ENCODE data around the gene ENDOV.

Gene ENDOV

DNA sequence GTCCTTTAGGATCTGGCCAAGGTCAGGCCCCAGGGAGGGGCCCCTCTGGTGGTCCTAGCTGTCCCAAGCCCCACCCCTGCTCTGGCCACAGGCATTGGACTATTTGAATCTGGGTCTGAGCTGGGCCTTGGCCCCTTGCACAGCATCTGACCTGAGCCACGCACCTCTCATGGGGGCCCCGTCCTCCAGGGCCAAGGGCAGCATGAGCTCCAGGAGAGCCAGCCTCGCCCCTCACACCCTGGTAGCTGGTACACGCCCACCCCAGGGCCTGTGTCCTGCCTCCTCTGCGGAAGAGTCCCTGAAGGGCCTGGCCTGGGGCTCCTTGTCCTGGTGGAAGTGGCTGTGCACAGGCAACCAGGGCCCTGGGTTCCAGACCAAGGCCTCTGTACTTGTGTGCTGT lies 23.8 kb downstream of the ENDOV start:
- Histone ChIP-seq H3K36me3 (no peaks in the 10 kb centered on the region), H3K27ac (no peak overlapping the region), H3K4me3 (ENCODE audit: low read depth, low read length) (no peak overlapping the region), H3K9me3 (ENCODE audit: severe bottlenecking) (no peaks in the 10 kb centered on the region), H3K27me3 (ENCODE audit: insufficient read depth, low read depth, severe bottlenecking) (no peaks in the 10 kb centered on the region)
- TF ChIP-seq, protein P1, sequence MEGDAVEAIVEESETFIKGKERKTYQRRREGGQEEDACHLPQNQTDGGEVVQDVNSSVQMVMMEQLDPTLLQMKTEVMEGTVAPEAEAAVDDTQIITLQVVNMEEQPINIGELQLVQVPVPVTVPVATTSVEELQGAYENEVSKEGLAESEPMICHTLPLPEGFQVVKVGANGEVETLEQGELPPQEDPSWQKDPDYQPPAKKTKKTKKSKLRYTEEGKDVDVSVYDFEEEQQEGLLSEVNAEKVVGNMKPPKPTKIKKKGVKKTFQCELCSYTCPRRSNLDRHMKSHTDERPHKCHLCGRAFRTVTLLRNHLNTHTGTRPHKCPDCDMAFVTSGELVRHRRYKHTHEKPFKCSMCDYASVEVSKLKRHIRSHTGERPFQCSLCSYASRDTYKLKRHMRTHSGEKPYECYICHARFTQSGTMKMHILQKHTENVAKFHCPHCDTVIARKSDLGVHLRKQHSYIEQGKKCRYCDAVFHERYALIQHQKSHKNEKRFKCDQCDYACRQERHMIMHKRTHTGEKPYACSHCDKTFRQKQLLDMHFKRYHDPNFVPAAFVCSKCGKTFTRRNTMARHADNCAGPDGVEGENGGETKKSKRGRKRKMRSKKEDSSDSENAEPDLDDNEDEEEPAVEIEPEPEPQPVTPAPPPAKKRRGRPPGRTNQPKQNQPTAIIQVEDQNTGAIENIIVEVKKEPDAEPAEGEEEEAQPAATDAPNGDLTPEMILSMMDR (IDR thresholded peaks at IDR 0.05; ENCODE audit: low read depth, low read length) = no peak
- no peak for DNase-seq

DNA sequence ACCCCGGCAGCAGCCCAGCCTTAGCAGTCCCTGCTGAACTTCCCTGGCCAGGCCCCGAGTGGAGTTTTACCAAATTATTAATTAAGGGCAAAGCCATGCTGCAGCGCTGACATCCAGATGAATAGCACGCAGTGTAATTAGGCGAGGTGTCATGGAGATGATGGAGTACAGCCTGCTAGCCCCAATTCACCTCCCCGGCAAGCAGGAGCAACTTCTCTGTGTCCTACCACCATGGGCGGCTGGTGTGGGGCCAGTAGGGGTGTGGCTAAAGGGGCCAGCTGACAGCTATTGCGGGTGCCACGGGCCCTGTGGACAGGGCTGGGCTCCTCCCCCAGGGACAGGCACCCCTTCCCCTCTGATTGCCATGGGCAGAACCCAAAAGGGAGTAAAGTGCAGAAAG lies 24.5 kb downstream of the ENDOV start:
- no peaks in the 10 kb centered on the region for H3K27me3 ChIP-seq (ENCODE audit: insufficient read depth, low read depth, severe bottlenecking)
- no peaks in the 10 kb centered on the region for H3K36me3 ChIP-seq
- peak; percentile 33 for DNase-seq
- TF ChIP-seq, protein P1 (IDR thresholded peaks at IDR 0.05; ENCODE audit: low read depth, low read length) = no peak
- peak overlapping the region; percentile 12; the same call in 1 of the 2 replicates for H3K27ac ChIP-seq
- H3K4me3 ChIP-seq (ENCODE audit: low read depth, low read length) = no peak overlapping the region
- no peaks in the 10 kb centered on the region for H3K9me3 ChIP-seq (ENCODE audit: severe bottlenecking)

- TF ChIP-seq, protein P1 (IDR thresholded peaks at IDR 0.05; ENCODE audit: low read depth, low read length) = no peak
- peak overlapping the region; percentile 41 for H3K27ac ChIP-seq
- H3K27me3 ChIP-seq (ENCODE audit: insufficient read depth, low read depth, severe bottlenecking) = no peaks in the 10 kb centered on the region
- H3K36me3 ChIP-seq = no peaks in the 10 kb centered on the region
- no peaks in the 10 kb centered on the region for H3K9me3 ChIP-seq (ENCODE audit: severe bottlenecking)
- DNase-seq = no peak
- no peak overlapping the region for H3K4me3 ChIP-seq (ENCODE audit: low read depth, low read length)
Measured at GRCh38 chr17:80441133-80441578, 26.2 kb downstream of the ENDOV start.

DNA sequence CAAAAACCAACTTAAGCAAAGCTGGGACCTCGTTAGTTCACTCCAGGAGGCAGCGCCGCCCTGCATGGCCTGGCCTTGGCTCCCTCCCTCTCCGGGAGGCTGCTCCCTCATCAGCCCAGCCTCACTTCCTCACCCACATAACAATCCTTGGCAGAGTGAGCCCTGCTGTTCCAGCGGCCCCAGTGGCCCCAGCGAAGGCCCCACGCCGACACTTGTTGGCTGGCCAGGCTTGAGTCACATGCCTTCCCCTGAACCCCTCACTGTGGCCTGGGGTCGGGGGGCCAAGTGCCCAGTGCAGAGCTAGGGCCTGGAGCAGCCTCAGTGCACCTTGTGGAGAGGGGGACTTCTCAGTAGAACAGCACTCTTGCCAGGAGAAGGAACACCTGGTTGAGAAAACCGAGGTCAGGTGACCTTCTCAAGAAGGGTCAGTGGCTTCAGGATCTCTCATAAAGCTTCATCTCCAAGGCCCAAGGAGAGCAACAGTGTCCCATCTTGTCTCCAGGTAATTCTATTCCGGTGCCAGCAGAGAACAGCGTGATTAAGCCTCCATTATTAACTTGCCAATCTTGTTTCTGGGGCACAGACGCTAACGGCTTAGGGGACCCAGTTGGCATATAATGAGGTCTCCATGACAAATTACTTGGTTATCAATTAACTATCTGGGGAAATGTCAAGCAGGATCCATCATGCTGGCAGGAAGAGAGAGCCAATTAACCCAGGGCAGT lies 26.8 kb downstream of the ENDOV start:
- H3K27me3 ChIP-seq (ENCODE audit: insufficient read depth, low read depth, severe bottlenecking) = no peaks in the 10 kb centered on the region
- H3K27ac ChIP-seq = peak overlapping the region; percentile 41; the same call in 1 of the 2 replicates
- DNase-seq = no peak
- TF ChIP-seq, protein P1 (IDR thresholded peaks at IDR 0.05; ENCODE audit: low read depth, low read length) = no peak
- no peaks in the 10 kb centered on the region for H3K9me3 ChIP-seq (ENCODE audit: severe bottlenecking)
- no peaks in the 10 kb centered on the region for H3K36me3 ChIP-seq
- H3K4me3 ChIP-seq (ENCODE audit: low read depth, low read length) = no peak overlapping the region

- TF ChIP-seq, protein P1 (IDR thresholded peaks at IDR 0.05; ENCODE audit: low read depth, low read length) = no peak
- H3K9me3 ChIP-seq (ENCODE audit: severe bottlenecking) = no peaks in the 10 kb centered on the region
Measured at GRCh38 chr17:80442323-80442659, 27.3 kb downstream of the ENDOV start.

GRCh38 chr17:80442764-80443163 lies 27.8 kb downstream of the ENDOV start:
- Histone ChIP-seq H3K27me3 (ENCODE audit: insufficient read depth, low read depth, severe bottlenecking) (no peaks in the 10 kb centered on the region), H3K27ac (no peak overlapping the region; the same call in 1 of the 2 replicates), H3K9me3 (ENCODE audit: severe bottlenecking) (no peaks in the 10 kb centered on the region), H3K4me3 (ENCODE audit: low read depth, low read length) (no peak overlapping the region), H3K36me3 (no peaks in the 10 kb centered on the region)
- TF ChIP-seq, protein P1 (IDR thresholded peaks at IDR 0.05; ENCODE audit: low read depth, low read length) = no peak
- no peak for DNase-seq

More at GRCh38 chr17:80442323-80442659, 27.3 kb downstream of the ENDOV start:
- Histone ChIP-seq H3K36me3 (no peaks in the 10 kb centered on the region), H3K27ac (no peak overlapping the region; the same call in 1 of the 2 replicates), H3K27me3 (ENCODE audit: insufficient read depth, low read depth, severe bottlenecking) (no peaks in the 10 kb centered on the region), H3K4me3 (ENCODE audit: low read depth, low read length) (no peak overlapping the region)
- no peak for DNase-seq
